Measurements from ENCODE around the gene WDTC1. TPM values are rescaled to one million over a fixed set of nuclear protein-coding genes. Genes with fewer than 3 reads are reported as not detected.

Gene WDTC1
- total RNA-seq, 1 experiment from 2014 or later, result 19.0 TPM

DNA sequence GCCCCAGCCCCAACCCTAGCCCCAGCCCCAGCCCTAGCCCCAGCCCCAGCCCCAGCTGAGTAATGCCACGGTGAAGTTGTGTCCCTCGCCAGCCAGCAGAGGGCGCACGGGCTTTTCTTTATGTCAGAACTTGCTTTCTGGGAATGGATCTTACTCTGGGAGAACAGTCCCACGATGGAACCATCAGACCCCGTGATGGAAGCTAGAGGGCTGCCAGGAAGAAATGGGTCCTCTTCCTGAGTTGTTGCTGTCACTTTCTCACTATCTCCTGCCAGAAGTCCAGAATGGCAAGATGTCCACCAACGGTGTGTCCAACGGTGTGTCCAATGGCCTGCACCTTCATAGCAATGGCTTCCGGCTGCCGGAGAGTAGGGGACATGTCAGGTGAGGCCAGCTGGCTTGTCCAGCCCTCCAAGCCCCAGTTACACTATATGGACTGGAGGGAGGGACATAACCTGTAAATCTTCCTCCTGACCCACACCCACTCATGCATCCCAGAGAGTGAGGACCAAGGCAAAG is 62.4 kb downstream of the WDTC1 start:
- no peak overlapping the region for H3K56ac ChIP-seq (ENCODE audit: insufficient read length, low read depth, low read length)
- no peak overlapping the region for H4K91ac ChIP-seq (ENCODE audit: insufficient read length, low read depth, low read length)
- H3K14ac ChIP-seq (ENCODE audit: insufficient read depth, low read length), result no peak overlapping the region
- no peaks in the 10 kb centered on the region for H3K9me3 ChIP-seq (ENCODE audit: control insufficient read depth, low read depth, low read length)
- H2AFZ ChIP-seq (ENCODE audit: low read length), result no peak overlapping the region
- no peak overlapping the region for H3T11ph ChIP-seq (ENCODE audit: low read length)
- H3K79me2 ChIP-seq (ENCODE audit: insufficient read depth, low read length), result no peaks in the 10 kb centered on the region
- H4K20me1 ChIP-seq (ENCODE audit: control insufficient read depth, insufficient read depth, insufficient read length), result peaks cover 2% of the 10 kb centered on the region
- no peak overlapping the region for H3K27ac Mint-ChIP-seq
- H2BK120ac ChIP-seq (ENCODE audit: low read depth, low read length, poor library complexity, severe bottlenecking), result no peak overlapping the region
- H3K4me1 Mint-ChIP-seq, result peaks cover 24 to 32% of the 10 kb centered on the region in 2 experiments
- DNase-seq, result peak; percentile 75
- no peak overlapping the region for H2BK12ac ChIP-seq (ENCODE audit: insufficient read length, low read depth, low read length)
- no peaks in the 10 kb centered on the region for H3K79me1 ChIP-seq (ENCODE audit: insufficient read depth, low read depth, low read length, poor library complexity, severe bottlenecking)
- WGBS (ENCODE audit: extremely low coverage, insufficient read length, low lambda C conversion rate), result no CpG with 5 or more reads among the region's 10 CpGs
- no peak overlapping the region for H3K4ac ChIP-seq (ENCODE audit: low read depth, low read length)
- H3K27me3 ChIP-seq (ENCODE audit: insufficient read depth, low read length), result no peaks in the 10 kb centered on the region
- no peak overlapping the region for H3K4me2 ChIP-seq (ENCODE audit: insufficient read depth, insufficient read length, low read length)
- no peak overlapping the region for H3K23ac ChIP-seq (ENCODE audit: insufficient read length, low read depth, low read length)
- H2BK15ac ChIP-seq (ENCODE audit: low read depth, low read length), result no peak overlapping the region
- peaks cover 9% of the 10 kb centered on the region; the same call in 1 of the 2 replicates for H3K4me1 ChIP-seq (ENCODE audit: insufficient read depth, low read length)
- no peak overlapping the region for H4K8ac ChIP-seq (replicated peaks; ENCODE audit: insufficient read length, low read depth, low read length)
- H3K27ac ChIP-seq (ENCODE audit: insufficient read length, low read depth, low read length), result no peak overlapping the region
- no peak overlapping the region for H2BK20ac ChIP-seq (ENCODE audit: low read depth, low read length, poor library complexity, severe bottlenecking)
- no peak overlapping the region for H3K18ac ChIP-seq (ENCODE audit: insufficient read length, low read depth, low read length)
- TF ChIP-seq, protein P1, sequence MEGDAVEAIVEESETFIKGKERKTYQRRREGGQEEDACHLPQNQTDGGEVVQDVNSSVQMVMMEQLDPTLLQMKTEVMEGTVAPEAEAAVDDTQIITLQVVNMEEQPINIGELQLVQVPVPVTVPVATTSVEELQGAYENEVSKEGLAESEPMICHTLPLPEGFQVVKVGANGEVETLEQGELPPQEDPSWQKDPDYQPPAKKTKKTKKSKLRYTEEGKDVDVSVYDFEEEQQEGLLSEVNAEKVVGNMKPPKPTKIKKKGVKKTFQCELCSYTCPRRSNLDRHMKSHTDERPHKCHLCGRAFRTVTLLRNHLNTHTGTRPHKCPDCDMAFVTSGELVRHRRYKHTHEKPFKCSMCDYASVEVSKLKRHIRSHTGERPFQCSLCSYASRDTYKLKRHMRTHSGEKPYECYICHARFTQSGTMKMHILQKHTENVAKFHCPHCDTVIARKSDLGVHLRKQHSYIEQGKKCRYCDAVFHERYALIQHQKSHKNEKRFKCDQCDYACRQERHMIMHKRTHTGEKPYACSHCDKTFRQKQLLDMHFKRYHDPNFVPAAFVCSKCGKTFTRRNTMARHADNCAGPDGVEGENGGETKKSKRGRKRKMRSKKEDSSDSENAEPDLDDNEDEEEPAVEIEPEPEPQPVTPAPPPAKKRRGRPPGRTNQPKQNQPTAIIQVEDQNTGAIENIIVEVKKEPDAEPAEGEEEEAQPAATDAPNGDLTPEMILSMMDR (conservative IDR thresholded peaks at IDR 0.05), result peak; percentile 67
- H2AK5ac ChIP-seq (ENCODE audit: insufficient read length, low read length), result no peak overlapping the region
- no peaks in the 10 kb centered on the region for H3K23me2 ChIP-seq (ENCODE audit: insufficient read length, low read depth, low read length, poor library complexity, severe bottlenecking)
- no peak overlapping the region for H4K5ac ChIP-seq (ENCODE audit: insufficient read length, low read depth, low read length)
- no peak overlapping the region for H3K9ac ChIP-seq (ENCODE audit: extremely low read depth, insufficient read length, low read length)
- H3K36me3 Mint-ChIP-seq (ENCODE audit: insufficient read depth in 1 of 3, low read depth in 3 of 3), result peaks cover 0 to 9% (median 5%) of the 10 kb centered on the region in 3 experiments; a peak in 3 of 7 replicates
- H3K4me3 Mint-ChIP-seq, result no peak overlapping the region
- H3K27me3 Mint-ChIP-seq (ENCODE audit: low read depth), result no peaks in the 10 kb centered on the region
- no peaks in the 10 kb centered on the region for H3K9me3 Mint-ChIP-seq
- H2BK5ac ChIP-seq (ENCODE audit: insufficient read length, low read length), result no peak overlapping the region
